Hepatocyte (in vitro differentiated cells): ENCODE measurements around the gene CXCL12. TPM values are rescaled to one million over a fixed set of nuclear protein-coding genes. Genes with fewer than 3 reads are reported as not detected.
A peak's percentile ranks its signal among the peaks of the same experiment; 100 is the strongest.

Experiments
- DNase-seq: peaks from one replicate; pipeline ENCODE4 v3.0.0-alpha.2; 2016; ENCODE audit warnings: low spot score
- H2AFZ ChIP-seq: fragments of 200-600 bp; sonication (generic); 2 replicates; pipeline ENCODE4 v1.6.0; 2016; ENCODE audit warnings: antibody characterized with exemption, mild to moderate bottlenecking
- H3K27ac ChIP-seq: fragments of 200-600 bp; sonication (generic); 2 replicates; pipeline ENCODE4 v1.5.1; 2016; ENCODE audit warnings: mild to moderate bottlenecking
- H3K27me3 ChIP-seq: fragments of 200-600 bp; sonication (generic); 2 replicates; pipeline ENCODE4 v1.6.1; 2016
- H3K36me3 ChIP-seq: fragments of 200-600 bp; sonication (generic); replicated peaks from 2 replicates; pipeline ENCODE4 v1.5.1; 2016; ENCODE audit warnings: low read depth; ENCODE audit not compliant: insufficient read depth
- H3K4me1 ChIP-seq: fragments of 200-600 bp; sonication (generic); 2 replicates; pipeline ENCODE4 v1.5.1; 2016; ENCODE audit warnings: mild to moderate bottlenecking, moderate library complexity; ENCODE audit not compliant: insufficient read depth
- H3K4me2 ChIP-seq: fragments of 200-600 bp; sonication (generic); 2 replicates; pipeline ENCODE4 v1.6.0; 2016
- H3K4me3 ChIP-seq: fragments of 200-600 bp; sonication (generic); 2 replicates; pipeline ENCODE4 v1.5.1; 2016; ENCODE audit warnings: mild to moderate bottlenecking
- H3K79me2 ChIP-seq: fragments of 200-600 bp; sonication (generic); 2 replicates; pipeline ENCODE4 v1.6.0; 2017; ENCODE audit warnings: mild to moderate bottlenecking
- H3K9me2 ChIP-seq: fragments of 200-600 bp; sonication (generic); replicated peaks from 2 replicates; pipeline ENCODE4 v1.6.0; 2017; ENCODE audit warnings: mild to moderate bottlenecking; ENCODE audit not compliant: insufficient read depth
- H3K9me3 ChIP-seq: fragments of 200-600 bp; sonication (generic); 2 replicates; pipeline ENCODE4 v1.5.1; 2016; ENCODE audit warnings: low read depth, mild to moderate bottlenecking
- H4K20me1 ChIP-seq: fragments of 200-600 bp; sonication (generic); 2 replicates; pipeline ENCODE4 v1.6.0; 2016; ENCODE audit warnings: mild to moderate bottlenecking; ENCODE audit not compliant: insufficient read depth, poor library complexity, severe bottlenecking
- EZH2 ChIP-seq: fragments of 200-600 bp; sonication (generic); IDR thresholded peaks from 2 replicates; pipeline ENCODE4 v1.6.1; 2016; ENCODE audit warnings: antibody characterized with exemption, mild to moderate bottlenecking, borderline replicate concordance
- EZH2phosphoT487 ChIP-seq: fragments of 200-600 bp; sonication (generic); IDR thresholded peaks from one replicate; pipeline ENCODE4 v1.6.1; 2018; ENCODE audit warnings: antibody characterized with exemption, mild to moderate bottlenecking, low read depth, moderate library complexity; ENCODE audit not compliant: unreplicated experiment, severe bottlenecking
- WGBS: methylation state at CpG from one replicate; pipeline ENCODE4 v1.1.6; 2016; ENCODE audit warnings: low lambda C conversion rate; ENCODE audit errors: missing lambda C conversion rate; 5-methylcytosine and 5-hydroxymethylcytosine counted together
- polyA plus RNA-seq: library from polyadenylated mRNA; unstranded; fragments of >200 nt; fragmentation: Nextera tagmentation; extraction: Ambion mirVana; gene quantifications from 2 replicates; pipeline ENCODE4 v1.2.1, GENCODE V29; 2016
- total RNA-seq: library from RNA; depleted of rRNA; stranded (reverse); fragments of >200 nt; gene quantifications from 2 replicates; pipeline ENCODE4 v1.2.3, GENCODE V29; 2014
- TF ChIP-seq, protein P1 (sequence below): fragments of 200-600 bp; sonication (generic); IDR thresholded peaks from 2 replicates; pipeline ENCODE4 v1.5.1; 2016; ENCODE audit warnings: antibody characterized with exemption, mild to moderate bottlenecking; ENCODE audit not compliant: poor library complexity

The CXCL12 gene
- total and polyA plus RNA-seq, 2 experiments from 2014 or later: 13.2 to 41.8 TPM

DNA sequence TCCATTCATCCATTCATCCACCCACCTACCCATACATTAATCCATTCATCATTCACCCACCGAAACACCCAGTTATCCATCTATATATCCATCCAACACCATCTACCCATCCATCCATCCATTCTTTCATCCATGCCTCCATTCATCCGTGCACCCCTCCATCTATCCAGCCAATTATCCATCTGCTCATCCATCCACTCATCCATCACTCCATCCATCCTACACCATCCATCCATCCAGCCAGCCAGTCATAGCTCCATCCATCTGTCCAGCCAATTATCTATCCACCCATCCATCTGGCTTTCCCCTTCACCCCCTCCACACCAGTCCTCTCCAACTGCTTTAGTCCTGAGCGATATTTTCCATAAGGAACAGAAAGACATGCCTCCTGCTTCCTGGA is 7.5 kb upstream of the CXCL12 start:
- Histone ChIP-seq H3K9me2 (no peaks in the 10 kb centered on the region), H3K27ac (peak overlapping the region; percentile 30), H3K4me1 (peaks cover 18% of the 10 kb centered on the region), H2AFZ (no peak overlapping the region), H4K20me1 (no peaks in the 10 kb centered on the region), H3K4me2 (no peak overlapping the region), H3K79me2 (no peaks in the 10 kb centered on the region), H3K4me3 (no peak overlapping the region), H3K27me3 (no peaks in the 10 kb centered on the region), H3K9me3 (no peaks in the 10 kb centered on the region), H3K36me3 (no peaks in the 10 kb centered on the region)
- no peak for DNase-seq
- WGBS: 76% methylated on average over 3 of the region's 3 CpGs
- TF ChIP-seq EZH2 (no peak), EZH2phosphoT487 (no peak)
- TF ChIP-seq, protein P1, sequence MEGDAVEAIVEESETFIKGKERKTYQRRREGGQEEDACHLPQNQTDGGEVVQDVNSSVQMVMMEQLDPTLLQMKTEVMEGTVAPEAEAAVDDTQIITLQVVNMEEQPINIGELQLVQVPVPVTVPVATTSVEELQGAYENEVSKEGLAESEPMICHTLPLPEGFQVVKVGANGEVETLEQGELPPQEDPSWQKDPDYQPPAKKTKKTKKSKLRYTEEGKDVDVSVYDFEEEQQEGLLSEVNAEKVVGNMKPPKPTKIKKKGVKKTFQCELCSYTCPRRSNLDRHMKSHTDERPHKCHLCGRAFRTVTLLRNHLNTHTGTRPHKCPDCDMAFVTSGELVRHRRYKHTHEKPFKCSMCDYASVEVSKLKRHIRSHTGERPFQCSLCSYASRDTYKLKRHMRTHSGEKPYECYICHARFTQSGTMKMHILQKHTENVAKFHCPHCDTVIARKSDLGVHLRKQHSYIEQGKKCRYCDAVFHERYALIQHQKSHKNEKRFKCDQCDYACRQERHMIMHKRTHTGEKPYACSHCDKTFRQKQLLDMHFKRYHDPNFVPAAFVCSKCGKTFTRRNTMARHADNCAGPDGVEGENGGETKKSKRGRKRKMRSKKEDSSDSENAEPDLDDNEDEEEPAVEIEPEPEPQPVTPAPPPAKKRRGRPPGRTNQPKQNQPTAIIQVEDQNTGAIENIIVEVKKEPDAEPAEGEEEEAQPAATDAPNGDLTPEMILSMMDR: no peak

DNA sequence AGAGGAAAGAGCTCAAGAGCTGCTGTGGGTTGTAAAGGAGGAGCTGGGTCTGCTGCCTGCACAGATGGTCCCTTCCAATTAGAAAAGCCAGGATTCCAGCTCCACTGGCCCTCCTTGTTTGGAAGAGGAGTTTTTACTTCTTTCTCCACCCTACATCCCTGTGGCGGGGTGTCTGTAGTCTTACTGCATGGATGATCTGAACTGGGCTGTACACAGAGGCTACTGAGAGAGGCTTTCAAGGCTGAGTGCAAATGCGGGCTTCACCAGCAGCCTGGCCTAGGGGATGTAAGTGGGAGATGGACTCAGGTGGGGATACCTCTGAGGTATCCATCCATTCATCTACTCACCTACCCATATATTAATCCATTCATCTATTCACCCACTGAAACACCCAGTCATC is 7.1 kb upstream of the CXCL12 start:
- DNase-seq: no peak
- H3K4me2 ChIP-seq: no peak overlapping the region
- no peak overlapping the region for H2AFZ ChIP-seq
- H4K20me1 ChIP-seq: no peaks in the 10 kb centered on the region
- no peaks in the 10 kb centered on the region for H3K27me3 ChIP-seq
- 90% methylated on average over 2 of the region's 2 CpGs for WGBS
- peaks cover 18% of the 10 kb centered on the region for H3K4me1 ChIP-seq
- no peak overlapping the region for H3K4me3 ChIP-seq
- H3K9me2 ChIP-seq: no peaks in the 10 kb centered on the region
- H3K79me2 ChIP-seq: no peaks in the 10 kb centered on the region
- no peak overlapping the region for H3K27ac ChIP-seq
- H3K9me3 ChIP-seq: no peaks in the 10 kb centered on the region
- no peaks in the 10 kb centered on the region for H3K36me3 ChIP-seq
- TF ChIP-seq EZH2 (no peak), EZH2phosphoT487 (no peak)
- TF ChIP-seq, protein P1: no peak

DNA sequence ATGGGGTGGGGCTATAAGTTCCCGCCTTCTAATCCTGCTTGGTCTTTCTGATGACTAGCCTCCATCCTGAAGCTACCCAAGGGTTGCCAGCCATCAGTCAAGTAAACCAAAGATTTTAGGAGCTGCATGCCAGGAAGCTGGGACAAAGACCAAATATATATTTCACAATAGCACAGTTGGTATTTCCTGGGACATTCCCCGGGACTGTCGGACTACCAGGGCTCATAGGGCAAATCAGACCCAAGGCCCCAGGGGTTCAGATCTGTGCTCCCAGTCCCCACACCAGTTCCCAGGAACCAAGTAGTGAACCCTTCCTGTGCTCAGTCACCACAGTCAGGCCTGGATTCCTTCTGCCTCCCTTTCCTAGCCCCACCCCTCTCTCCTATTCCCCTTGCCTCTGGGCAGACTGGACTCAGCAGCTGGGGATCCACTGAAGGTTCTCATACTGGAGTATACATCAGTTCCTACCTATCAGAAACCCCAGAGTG is 5.7 kb upstream of the CXCL12 start:
- no peak overlapping the region for H3K4me3 ChIP-seq
- no peaks in the 10 kb centered on the region for H4K20me1 ChIP-seq
- H3K4me2 ChIP-seq: no peak overlapping the region
- H3K27ac ChIP-seq: no peak overlapping the region
- no peaks in the 10 kb centered on the region for H3K79me2 ChIP-seq
- H3K4me1 ChIP-seq: peaks cover 19% of the 10 kb centered on the region
- peaks cover 7% of the 10 kb centered on the region for H3K27me3 ChIP-seq
- DNase-seq: no peak
- H3K9me2 ChIP-seq: no peaks in the 10 kb centered on the region
- no peak overlapping the region for H2AFZ ChIP-seq
- H3K9me3 ChIP-seq: no peaks in the 10 kb centered on the region
- TF ChIP-seq EZH2phosphoT487 (no peak), EZH2 (no peak)
- TF ChIP-seq, protein P1: no peak
- WGBS: 88% methylated on average over 3 of the region's 3 CpGs
- H3K36me3 ChIP-seq: no peaks in the 10 kb centered on the region

DNA sequence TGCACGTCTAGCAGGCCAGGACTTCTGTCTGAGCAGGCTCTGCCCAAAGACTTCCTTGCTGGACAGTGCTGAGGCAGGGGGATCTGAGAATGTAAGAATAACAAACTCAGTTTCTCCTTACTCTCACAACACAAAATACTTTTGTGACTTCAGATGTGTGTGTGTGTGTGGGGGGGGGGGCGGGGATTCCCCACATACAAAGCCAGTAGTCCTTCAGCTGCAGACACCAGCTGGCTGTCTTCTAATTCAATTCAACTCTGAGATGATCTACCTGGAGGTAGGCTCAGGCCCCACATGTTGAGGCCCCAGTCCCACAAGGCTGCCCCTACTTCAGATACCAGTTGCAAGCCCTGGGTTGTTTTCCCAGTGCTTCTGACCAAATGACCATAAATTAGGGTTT is 4.7 kb upstream of the CXCL12 start:
- peaks cover under 1% of the 10 kb centered on the region for H3K79me2 ChIP-seq
- H3K27ac ChIP-seq: no peak overlapping the region
- H3K4me1 ChIP-seq: peaks cover 21% of the 10 kb centered on the region
- H3K36me3 ChIP-seq: no peaks in the 10 kb centered on the region
- peaks cover 14% of the 10 kb centered on the region for H3K27me3 ChIP-seq
- H3K9me2 ChIP-seq: no peaks in the 10 kb centered on the region
- H4K20me1 ChIP-seq: no peaks in the 10 kb centered on the region
- DNase-seq: no peak
- H2AFZ ChIP-seq: no peak overlapping the region
- TF ChIP-seq EZH2phosphoT487 (no peak), EZH2 (no peak)
- TF ChIP-seq, protein P1: no peak
- H3K4me3 ChIP-seq: no peak overlapping the region
- WGBS: 94% methylated on average over 2 of the region's 2 CpGs
- no peak overlapping the region for H3K4me2 ChIP-seq
- no peaks in the 10 kb centered on the region for H3K9me3 ChIP-seq
